ENCODE results near the gene HTT. TPM values are rescaled to one million over a fixed set of nuclear protein-coding genes. Genes with fewer than 3 reads are reported as not detected.

The HTT gene
- total and polyA plus RNA-seq, 9 of the 15 experiments (the other 6 are each of a cell fraction or from before 2014, with no cell fraction given) = 0.66 to 31.6 (median 14.7) TPM

DNA sequence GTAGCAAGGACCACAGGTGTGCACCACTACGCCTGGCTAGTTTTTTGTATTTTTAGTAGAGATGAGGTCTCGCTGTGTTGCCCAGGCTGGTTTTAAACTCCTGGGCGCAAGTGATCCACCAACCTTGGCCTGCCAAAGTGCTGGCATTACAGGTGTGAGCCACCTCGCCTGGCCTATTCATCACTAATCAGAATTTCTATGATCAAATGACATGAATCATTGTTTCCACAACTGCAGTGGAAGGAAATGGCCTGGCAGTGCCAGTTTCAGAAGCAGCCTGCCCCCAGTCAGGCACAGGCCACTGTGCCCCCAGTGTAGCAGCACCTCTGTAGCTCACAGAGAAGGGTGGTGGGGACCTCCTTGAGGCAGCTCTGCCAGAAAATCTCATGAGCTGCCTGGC lies 108.5 kb downstream of the HTT start:
- intact Hi-C loops (cut with micrococcal nuclease) = no loop called here
- no peak overlapping the region for H3K27ac ChIP-seq (ENCODE audit: extremely low read depth, low read depth, low read length)
- no peaks in the 10 kb centered on the region for H3K27me3 ChIP-seq (ENCODE audit: control insufficient read depth in 2 of 2, insufficient read depth in 2 of 2, low read length in 2 of 2)
- WGBS (ENCODE audit: insufficient coverage, low coverage, missing lambda C conversion rate) = 96% methylated on average over 4 of the region's 4 CpGs
- no peaks in the 10 kb centered on the region for H3K9me3 ChIP-seq (replicated peaks; ENCODE audit: control insufficient read depth, insufficient read depth, low read depth, low read length)
- in situ Hi-C loops (cut with MboI) = no loop called here
- POLR2A ChIA-PET = no interaction called here
- no peak overlapping the region for H3K4me2 ChIP-seq (ENCODE audit: insufficient read depth, low read length)
- no peak overlapping the region for H2AFZ ChIP-seq (ENCODE audit: low read depth, low read length)
- FAIRE-seq = no peak
- no peaks in the 10 kb centered on the region for H3K9me1 ChIP-seq (ENCODE audit: control insufficient read depth, insufficient read depth, low read length)
- H3K36me3 ChIP-seq (ENCODE audit: control insufficient read depth, insufficient read depth, low read length) = peaks cover 53% of the 10 kb centered on the region; the same call in 2 of the 3 replicates
- no peak overlapping the region for H3K9ac ChIP-seq (ENCODE audit: insufficient read depth in 1 of 2, low read depth in 2 of 2, low read length in 2 of 2)
- no peak overlapping the region for H3K4me3 ChIP-seq
- no peaks in the 10 kb centered on the region for H4K20me1 ChIP-seq (replicated peaks; ENCODE audit: control insufficient read depth, insufficient read depth, low read length)
- no peaks in the 10 kb centered on the region for H3K79me2 ChIP-seq (ENCODE audit: control insufficient read depth, insufficient read depth, low read length)
- no TSS peak for BruUV-seq (replicated peaks)
- no peaks in the 10 kb centered on the region for H3K4me1 ChIP-seq (replicated peaks in 1 of 2; ENCODE audit: control insufficient read depth in 2 of 2, insufficient read depth in 2 of 2, low read length in 2 of 2)
- TF ChIP-seq USF2 (CRISPR knock-in tag; IDR thresholded peaks at IDR 0.05) (no peak), ELF1 (tag; IDR thresholded peaks at IDR 0.05) (no peak), POLR2AphosphoS2 (IDR thresholded peaks at IDR 0.05; ENCODE audit: low read length) (no peak), BMI1 (IDR thresholded peaks at IDR 0.05; ENCODE audit: low read length) (no peak), GATA2 (CRISPR knock-in tag; IDR thresholded peaks at IDR 0.05) (no peak), ZNF12 (CRISPR knock-in tag; IDR thresholded peaks at IDR 0.05) (no peak), XRCC5 (IDR thresholded peaks at IDR 0.05; ENCODE audit: low read depth, low read length) (no peak), CBX3 (IDR thresholded peaks at IDR 0.05; ENCODE audit: borderline replicate concordance in 1 of 2, low read length in 2 of 2) (no peak), ZNF197 (CRISPR knock-in tag; IDR thresholded peaks at IDR 0.05; ENCODE audit: low read depth) (no peak), PTRF (tag; IDR thresholded peaks at IDR 0.05) (no peak), MTA3 (IDR thresholded peaks at IDR 0.05; ENCODE audit: borderline replicate concordance) (no peak), SMARCE1 (IDR thresholded peaks at IDR 0.05) (no peak), GATAD2A (IDR thresholded peaks at IDR 0.05) (no peak), YY1 (IDR thresholded peaks at IDR 0.05; ENCODE audit: borderline replicate concordance in 1 of 3, control insufficient read depth in 1 of 3, extremely low read depth in 1 of 3, insufficient read depth in 3 of 3, insufficient read length in 1 of 3, insufficient replicate concordance in 2 of 3, low read depth in 1 of 3, low read length in 2 of 3) (no peak), HOXB6 (CRISPR knock-in tag; IDR thresholded peaks at IDR 0.05; ENCODE audit: borderline replicate concordance) (no peak), BRCA1 (IDR thresholded peaks at IDR 0.05) (no peak), BRCA1 (CRISPR knock-in tag; IDR thresholded peaks at IDR 0.05) (no peak)
- TF ChIP-seq, protein P1, sequence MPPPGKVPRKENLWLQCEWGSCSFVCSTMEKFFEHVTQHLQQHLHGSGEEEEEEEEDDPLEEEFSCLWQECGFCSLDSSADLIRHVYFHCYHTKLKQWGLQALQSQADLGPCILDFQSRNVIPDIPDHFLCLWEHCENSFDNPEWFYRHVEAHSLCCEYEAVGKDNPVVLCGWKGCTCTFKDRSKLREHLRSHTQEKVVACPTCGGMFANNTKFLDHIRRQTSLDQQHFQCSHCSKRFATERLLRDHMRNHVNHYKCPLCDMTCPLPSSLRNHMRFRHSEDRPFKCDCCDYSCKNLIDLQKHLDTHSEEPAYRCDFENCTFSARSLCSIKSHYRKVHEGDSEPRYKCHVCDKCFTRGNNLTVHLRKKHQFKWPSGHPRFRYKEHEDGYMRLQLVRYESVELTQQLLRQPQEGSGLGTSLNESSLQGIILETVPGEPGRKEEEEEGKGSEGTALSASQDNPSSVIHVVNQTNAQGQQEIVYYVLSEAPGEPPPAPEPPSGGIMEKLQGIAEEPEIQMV (tag; conservative IDR thresholded peaks at IDR 0.05; ENCODE audit: low read depth) = no peak
- TF ChIP-seq, protein P2, sequence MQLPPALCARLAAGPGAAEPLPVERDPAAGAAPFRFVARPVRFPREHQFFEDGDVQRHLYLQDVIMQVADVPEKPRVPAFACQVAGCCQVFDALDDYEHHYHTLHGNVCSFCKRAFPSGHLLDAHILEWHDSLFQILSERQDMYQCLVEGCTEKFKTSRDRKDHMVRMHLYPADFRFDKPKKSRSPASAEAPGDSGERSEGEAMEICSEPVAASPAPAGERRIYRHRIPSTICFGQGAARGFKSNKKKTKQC (CRISPR knock-in tag; IDR thresholded peaks at IDR 0.05) = no peak
- TF ChIP-seq, protein P3, sequence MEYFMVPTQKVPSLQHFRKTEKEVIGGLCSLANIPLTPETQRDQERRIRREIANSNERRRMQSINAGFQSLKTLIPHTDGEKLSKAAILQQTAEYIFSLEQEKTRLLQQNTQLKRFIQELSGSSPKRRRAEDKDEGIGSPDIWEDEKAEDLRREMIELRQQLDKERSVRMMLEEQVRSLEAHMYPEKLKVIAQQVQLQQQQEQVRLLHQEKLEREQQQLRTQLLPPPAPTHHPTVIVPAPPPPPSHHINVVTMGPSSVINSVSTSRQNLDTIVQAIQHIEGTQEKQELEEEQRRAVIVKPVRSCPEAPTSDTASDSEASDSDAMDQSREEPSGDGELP (CRISPR knock-in tag; IDR thresholded peaks at IDR 0.05; ENCODE audit: borderline replicate concordance) = no peak
- ATAC-seq = no peak
- no peak for DNase-seq (ENCODE audit: extremely low read depth in 1 of 4, low spot score in 3 of 4)
- CTCF ChIA-PET (ENCODE audit: low intra/inter-chr PET ratio) = no interaction called here
